ES-I3 (cell line): ENCODE measurements around the gene CKM.
"Not testable (repeated sequence)": the region's sequence is repeated elsewhere in the genome, so short reads cannot be mapped to it uniquely, and the experiment has no call there.

ENCODE experiments used
- H3K36me3 ChIP-seq: 2 replicates; pipeline ENCODE4 v1.6.1; 2013; ENCODE audit warnings: mild to moderate bottlenecking, low read length, control low read depth, moderate library complexity; ENCODE audit not compliant: insufficient read depth
- H3K4me1 ChIP-seq: 2 replicates; pipeline ENCODE4 v1.6.1; 2013; ENCODE audit warnings: mild to moderate bottlenecking, control low read depth, low read length; ENCODE audit not compliant: insufficient read depth
- H3K9ac ChIP-seq: 2 replicates; pipeline ENCODE4 v1.6.1; 2013; ENCODE audit warnings: low read depth, mild to moderate bottlenecking, low read length, moderate library complexity
- H3K9me3 ChIP-seq: 2 replicates; pipeline ENCODE4 v1.6.1; 2013; ENCODE audit warnings: mild to moderate bottlenecking, low read length, moderate library complexity; ENCODE audit not compliant: control insufficient read depth, insufficient read depth

Gene CKM

DNA sequence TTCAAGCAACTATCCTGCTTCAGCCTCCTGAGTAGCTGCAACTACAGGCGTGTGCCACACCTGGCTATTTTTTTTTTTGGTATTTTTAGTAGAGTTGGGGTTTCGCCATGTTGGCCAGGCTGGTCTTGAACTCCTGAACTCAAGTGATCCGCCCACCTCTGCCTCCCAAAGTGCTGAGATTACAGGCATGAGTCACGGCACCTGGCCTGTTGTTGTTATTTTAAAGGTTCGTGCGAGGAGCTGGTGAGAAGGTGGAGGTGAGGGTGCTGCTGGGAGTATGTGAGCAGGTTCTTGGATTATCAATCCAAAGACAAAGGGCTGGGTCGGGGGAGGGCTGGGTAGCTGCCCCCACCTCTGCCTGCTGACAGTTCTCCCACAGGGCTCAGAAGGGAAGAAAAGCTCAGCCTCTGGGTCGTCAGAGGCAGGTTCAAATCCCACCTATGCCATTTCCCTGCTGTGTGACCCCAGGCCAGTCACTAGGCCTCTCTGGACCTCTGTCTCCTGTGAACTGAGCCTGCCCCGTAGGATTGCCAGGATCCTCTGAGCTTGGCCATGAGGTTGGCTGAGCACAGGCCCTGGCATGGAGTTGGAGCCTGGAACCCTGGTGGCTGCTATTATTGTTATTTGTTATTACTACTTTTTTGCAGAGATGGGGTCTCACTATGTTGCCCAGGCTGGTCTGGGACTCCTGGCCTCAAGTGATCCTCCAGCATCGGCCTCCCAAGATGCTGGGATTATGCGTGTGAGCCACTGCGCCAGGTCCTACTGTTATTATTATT is 1.5 kb downstream of the CKM start:
- Histone ChIP-seq H3K9me3 (no peaks in the 10 kb centered on the region), H3K36me3 (no peaks in the 10 kb centered on the region), H3K4me1 (peaks cover 14% of the 10 kb centered on the region; the same call in 1 of the 2 replicates), H3K9ac (no peak overlapping the region)

DNA sequence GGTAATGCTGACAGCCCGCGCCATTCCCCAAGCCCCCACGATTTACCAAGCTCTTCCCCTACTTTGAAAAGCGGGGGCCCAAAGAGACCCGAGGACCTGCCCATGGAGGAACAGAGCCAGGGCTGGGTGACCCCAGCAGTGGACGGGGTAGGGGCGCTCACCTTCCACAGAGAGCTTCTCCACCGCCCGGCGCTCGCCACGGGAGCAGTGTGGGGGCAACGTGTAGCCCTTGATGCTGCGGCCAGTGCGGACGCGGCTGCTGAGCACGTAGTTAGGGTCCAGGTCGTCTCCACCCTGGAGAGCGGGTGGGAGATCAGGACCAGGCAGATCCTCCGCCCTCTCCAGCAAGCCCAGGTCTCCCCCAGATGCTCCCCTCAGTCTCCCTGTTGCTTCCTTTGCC is 7.4 kb downstream of the CKM start:
- no peaks in the 10 kb centered on the region for H3K36me3 ChIP-seq
- H3K9me3 ChIP-seq, result no peaks in the 10 kb centered on the region
- H3K9ac ChIP-seq, result no peak overlapping the region
- no peaks in the 10 kb centered on the region for H3K4me1 ChIP-seq

GRCh38 chr19:45314708-45315245 is 7.9 kb downstream of the CKM start:
- Histone ChIP-seq H3K4me1 (no peaks in the 10 kb centered on the region), H3K9ac (no peak overlapping the region), H3K9me3 (no peaks in the 10 kb centered on the region), H3K36me3 (no peaks in the 10 kb centered on the region)

- not testable (repeated sequence) for H3K9ac ChIP-seq, H3K36me3 ChIP-seq, H3K4me1 ChIP-seq, H3K9me3 ChIP-seq
Measured at GRCh38 chr19:45312285-45312684, 10.4 kb downstream of the CKM start.

DNA sequence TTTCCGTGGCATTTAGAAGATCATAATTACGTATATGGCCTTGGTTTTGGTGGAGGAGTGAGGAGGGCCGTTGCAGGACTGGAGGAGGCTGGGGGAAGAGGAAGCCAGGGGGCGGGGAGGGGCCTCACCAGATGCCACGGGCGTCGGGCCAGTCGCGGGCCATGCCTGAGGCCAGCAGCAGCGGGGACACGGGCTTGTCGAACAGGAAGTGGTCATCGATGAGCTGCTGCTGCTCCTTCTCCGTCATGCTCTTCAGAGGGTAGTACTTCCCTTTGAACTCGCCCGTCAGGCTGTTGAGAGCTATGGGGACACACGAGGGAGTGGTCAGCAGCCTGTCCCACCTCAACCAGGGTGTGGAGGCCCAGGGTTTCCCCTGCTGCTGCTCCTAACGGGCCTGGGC is 11.1 kb downstream of the CKM start:
- H3K4me1 ChIP-seq, result no peaks in the 10 kb centered on the region
- no peaks in the 10 kb centered on the region for H3K36me3 ChIP-seq
- H3K9me3 ChIP-seq, result no peaks in the 10 kb centered on the region
- no peak overlapping the region for H3K9ac ChIP-seq

- H3K36me3 ChIP-seq, H3K9me3 ChIP-seq, H3K9ac ChIP-seq, H3K4me1 ChIP-seq: not testable (repeated sequence)
Measured at GRCh38 chr19:45309322-45309721, 13.4 kb downstream of the CKM start.

- Histone ChIP-seq H3K36me3 (no peaks in the 10 kb centered on the region), H3K9ac (no peak overlapping the region), H3K4me1 (peaks cover 9% of the 10 kb centered on the region; the same call in 1 of the 2 replicates), H3K9me3 (no peaks in the 10 kb centered on the region; the same call in 1 of the 2 replicates)
Measured at GRCh38 chr19:45307361-45307760, 15.3 kb downstream of the CKM start.

- H3K9me3 ChIP-seq, result no peaks in the 10 kb centered on the region; the same call in 1 of the 2 replicates
- peaks cover 9% of the 10 kb centered on the region; the same call in 1 of the 2 replicates for H3K4me1 ChIP-seq
- H3K36me3 ChIP-seq, result no peaks in the 10 kb centered on the region
- no peak overlapping the region for H3K9ac ChIP-seq
Measured at GRCh38 chr19:45306518-45307027, 16.1 kb downstream of the CKM start.

- Histone ChIP-seq H3K4me1 (peaks cover 9% of the 10 kb centered on the region; the same call in 1 of the 2 replicates), H3K9ac (no peak overlapping the region), H3K9me3 (no peaks in the 10 kb centered on the region; the same call in 1 of the 2 replicates), H3K36me3 (no peaks in the 10 kb centered on the region)
Measured at GRCh38 chr19:45306040-45306439, 16.6 kb downstream of the CKM start.

GRCh38 chr19:45305421-45305820 is 17.3 kb downstream of the CKM start:
- H3K9me3 ChIP-seq, result no peaks in the 10 kb centered on the region; the same call in 1 of the 2 replicates
- no peak overlapping the region for H3K9ac ChIP-seq
- H3K36me3 ChIP-seq, result no peaks in the 10 kb centered on the region
- H3K4me1 ChIP-seq, result peaks cover 9% of the 10 kb centered on the region; the same call in 1 of the 2 replicates

- Histone ChIP-seq H3K36me3 (no peaks in the 10 kb centered on the region), H3K4me1 (peaks cover 9% of the 10 kb centered on the region; the same call in 1 of the 2 replicates), H3K9me3 (no peaks in the 10 kb centered on the region; the same call in 1 of the 2 replicates), H3K9ac (no peak overlapping the region)
Measured at GRCh38 chr19:45305007-45305406, 17.7 kb downstream of the CKM start.

DNA sequence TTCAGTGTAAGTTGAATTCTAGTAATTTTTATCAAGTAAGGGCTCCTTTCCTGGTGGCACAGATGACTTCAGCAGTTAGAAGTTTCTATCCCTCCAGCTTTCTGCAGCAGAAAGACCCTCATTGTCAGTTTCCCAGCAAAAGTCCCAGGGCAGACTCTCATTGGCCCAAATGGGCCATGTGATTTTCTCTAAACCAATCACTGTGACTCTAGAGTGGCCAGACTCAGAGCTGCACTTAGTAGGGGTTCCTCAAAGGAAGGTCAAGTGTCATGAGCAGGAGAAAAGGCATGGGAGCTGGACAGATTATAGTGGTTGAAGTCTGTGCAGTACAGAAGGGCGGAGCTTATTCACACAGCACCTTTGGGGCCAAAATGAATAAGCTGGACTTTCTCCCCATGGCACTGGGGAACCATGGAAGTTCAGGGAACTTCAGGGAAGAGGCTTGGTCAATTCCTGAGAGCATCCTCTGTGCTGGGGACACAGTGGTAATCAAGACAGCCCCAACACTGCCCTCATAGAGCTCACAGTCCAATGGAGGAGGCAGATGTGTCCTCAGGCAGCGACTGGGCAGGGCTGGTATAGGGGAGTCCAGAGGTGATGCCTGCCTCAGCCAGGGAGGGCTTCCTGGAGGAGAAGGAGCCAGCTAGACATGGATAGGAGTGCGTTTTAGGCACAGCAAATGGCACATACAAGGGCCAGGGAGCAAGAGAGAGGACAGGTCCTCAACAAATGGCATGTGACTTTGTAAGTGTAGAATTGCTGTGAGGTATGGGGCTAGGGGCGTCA is 18.3 kb downstream of the CKM start:
- no peaks in the 10 kb centered on the region; the same call in 1 of the 2 replicates for H3K9me3 ChIP-seq
- no peak overlapping the region for H3K9ac ChIP-seq
- H3K4me1 ChIP-seq, result peaks cover 9% of the 10 kb centered on the region; the same call in 1 of the 2 replicates
- H3K36me3 ChIP-seq, result no peaks in the 10 kb centered on the region

DNA sequence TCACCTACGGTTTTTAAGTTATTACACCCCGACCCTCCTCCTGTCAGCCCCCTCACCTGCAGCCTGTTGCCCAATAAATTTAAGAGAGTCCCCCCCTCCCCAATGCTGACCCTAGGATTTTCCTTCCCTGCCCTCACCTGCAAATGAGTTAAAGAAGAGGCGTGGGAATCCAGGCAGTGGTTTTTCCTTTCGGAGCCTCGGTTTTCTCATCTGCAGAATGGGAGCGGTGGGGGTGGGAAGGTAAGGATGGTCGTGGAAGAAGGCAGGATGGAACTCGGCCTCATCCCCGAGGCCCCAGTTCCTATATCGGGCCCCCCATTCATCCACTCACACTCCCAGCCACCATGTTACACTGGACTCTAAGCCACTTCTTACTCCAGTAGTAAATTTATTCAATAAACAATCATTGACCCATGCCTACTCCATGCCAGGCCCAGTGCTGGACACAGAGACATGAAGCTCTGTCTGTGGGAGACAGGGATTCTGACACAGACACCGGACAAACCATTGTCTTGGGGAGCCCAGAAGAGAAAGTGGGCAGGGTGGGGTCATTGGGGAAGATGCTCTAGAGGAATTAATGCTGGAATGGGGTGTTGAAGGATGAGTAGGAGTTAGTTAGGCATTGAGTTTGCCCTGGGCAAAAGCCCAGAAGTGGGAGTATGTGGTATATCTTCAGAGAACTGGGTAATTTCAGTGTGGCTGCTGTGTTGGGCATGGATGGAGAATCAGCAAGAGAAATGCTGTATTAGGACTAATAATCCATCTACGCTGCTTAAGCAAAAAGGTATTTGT is 19.2 kb downstream of the CKM start:
- H3K36me3 ChIP-seq, result no peaks in the 10 kb centered on the region
- H3K9ac ChIP-seq, result no peak overlapping the region
- no peaks in the 10 kb centered on the region; the same call in 1 of the 2 replicates for H3K9me3 ChIP-seq
- peaks cover 9% of the 10 kb centered on the region; the same call in 1 of the 2 replicates for H3K4me1 ChIP-seq

DNA sequence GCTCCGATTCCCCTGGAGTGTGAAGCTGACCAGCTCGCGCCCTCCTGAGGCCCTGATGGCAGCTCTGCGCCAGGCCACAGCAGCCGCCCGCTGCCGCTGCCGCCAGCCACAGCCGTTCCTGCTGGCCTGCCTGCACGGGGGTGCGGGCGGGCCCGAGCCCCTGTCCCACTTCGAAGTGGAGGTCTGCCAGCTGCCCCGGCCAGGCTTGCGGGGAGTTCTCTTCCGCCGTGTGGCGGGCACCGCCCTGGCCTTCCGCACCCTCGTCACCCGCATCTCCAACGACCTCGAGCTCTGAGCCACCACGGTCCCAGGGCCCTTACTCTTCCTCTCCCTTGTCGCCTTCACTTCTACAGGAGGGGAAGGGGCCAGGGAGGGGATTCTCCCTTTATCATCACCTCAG is 20.3 kb downstream of the CKM start:
- no peak overlapping the region for H3K9ac ChIP-seq
- peaks cover 9% of the 10 kb centered on the region; the same call in 1 of the 2 replicates for H3K4me1 ChIP-seq
- H3K36me3 ChIP-seq, result no peaks in the 10 kb centered on the region
- no peaks in the 10 kb centered on the region; the same call in 1 of the 2 replicates for H3K9me3 ChIP-seq
